CD4-positive, alpha-beta T cell (primary cell): ENCODE measurements around the gene CCR6. TPM values are rescaled to one million over a fixed set of nuclear protein-coding genes. Genes with fewer than 3 reads are reported as not detected.

Experiments used
- ATAC-seq: fragments of 200-7000 bp; cut with Tn5 transposase; one replicate; pipeline ENCODE4 v1.10.0; 2022; ENCODE audit warnings: mild to moderate bottlenecking; ENCODE audit not compliant: poor library complexity
- CTCF ChIA-PET: fragments of 350-600 bp; sonication (Branson Sonifier 250); formaldehyde crosslinking; loops from one replicate; lab custom pipeline; 2021; ENCODE audit warnings: antibody characterized with exemption, inconsistent platforms; lab: Charles Lee
- POLR2A ChIA-PET: fragments of 350-600 bp; sonication (Branson Sonifier 250); formaldehyde crosslinking; loops from one replicate; lab custom pipeline; 2021; ENCODE audit warnings: antibody characterized with exemption, inconsistent platforms; lab: Charles Lee
- DNase-seq, 14 experiments: peaks; one replicate each; pipeline ENCODE4 v3.0.0-alpha.2; 2013 to 2020; ENCODE audit warnings: mixed read lengths in 2 of 14
- H3K27ac ChIP-seq, 2 donors: one replicate each; pipeline versions ENCODE4 v1.5.1 to v1.7.0; 2013; ENCODE audit warnings: low read length in 2 of 2, low read depth in 1 of 2, mild to moderate bottlenecking in 1 of 2
- H3K27me3 ChIP-seq, 2 experiments: 1 replicate in 1 of 2; 2 replicates in 1 of 2; pipeline versions ENCODE4 v1.6.1 to v1.7.0; 2013; ENCODE audit warnings: low read length in 2 of 2, control low read depth in 1 of 2, mild to moderate bottlenecking in 1 of 2, moderate library complexity in 1 of 2; ENCODE audit not compliant: insufficient read depth in 2 of 2, control insufficient read depth in 1 of 2
- H3K36me3 ChIP-seq: one replicate; pipeline ENCODE4 v1.6.1; 2013; ENCODE audit warnings: low read length, control low read depth; ENCODE audit not compliant: insufficient read depth
- H3K4me1 ChIP-seq: one replicate; pipeline ENCODE4 v1.6.1; 2013; ENCODE audit warnings: low read length, control low read depth; ENCODE audit not compliant: insufficient read depth
- H3K4me3 ChIP-seq: one replicate; pipeline ENCODE4 v1.5.1; 2013; ENCODE audit warnings: mild to moderate bottlenecking, low read length, moderate library complexity
- H3K9me3 ChIP-seq, 2 experiments: 1 replicate in 1 of 2; 2 replicates in 1 of 2; pipeline versions ENCODE4 v1.6.1 to v1.7.0; 2013; ENCODE audit warnings: low read length in 2 of 2, mild to moderate bottlenecking in 2 of 2, control low read depth in 1 of 2, moderate library complexity in 1 of 2; ENCODE audit not compliant: control insufficient read depth in 1 of 2, insufficient read depth in 1 of 2
- H3K27ac Mint-ChIP-seq: one replicate; pipeline ENCODE4 v1.8.0; 2020; ENCODE audit warnings: mixed read lengths
- H3K27me3 Mint-ChIP-seq: one replicate; pipeline ENCODE4 v1.8.0; 2021; ENCODE audit warnings: mixed read lengths
- H3K36me3 Mint-ChIP-seq: one replicate; pipeline ENCODE4 v1.8.0; 2021; ENCODE audit warnings: low read depth, mixed read lengths
- H3K4me1 Mint-ChIP-seq: one replicate; pipeline ENCODE4 v1.8.0; 2021; ENCODE audit warnings: low read depth, mixed read lengths
- H3K4me3 Mint-ChIP-seq: one replicate; pipeline ENCODE4 v1.8.0; 2020; ENCODE audit warnings: mild to moderate bottlenecking, mixed read lengths
- H3K9me3 Mint-ChIP-seq: one replicate; pipeline ENCODE4 v1.8.0; 2020; ENCODE audit warnings: mixed read lengths
- CTCF ChIP-seq: fragments of 200-600 bp; IDR thresholded peaks from one replicate; pipeline ENCODE4 v1.8.0; 2022; ENCODE audit warnings: antibody characterized with exemption, mild to moderate bottlenecking
- intact Hi-C, 2 experiments: fragments of 100-400 bp; cut with DNase I in 1 of 2; cut with micrococcal nuclease in 1 of 2; formaldehyde crosslinking; loops; one replicate each; pipeline versions ENCODE4 v1.15.1 to v1.9.0; 2023 to 2025; cut with DNase I, micrococcal nuclease
- total RNA-seq, 174 experiments: library from RNA in 2 of 174; stranded (reverse) in 2 of 174; gene quantifications; one replicate each; pipeline ENCODE4 v1.2.3 and lab custom pipeline; 2021 to 2026

CCR6 gene
- total RNA-seq, 2 experiments from 2014 or later: 13.6 to 15.9 TPM

GRCh38 chr6:167091805-167092107 is 31.1 kb upstream of the CCR6 start:
- no peaks in the 10 kb centered on the region for H3K27me3 Mint-ChIP-seq
- CTCF ChIA-PET: interaction anchor here (1.3 kb wide), 1 partner anchor 22 kb away, joined by 3 read pairs; no protein-coding TSS in a partner anchor
- intact Hi-C loops: loop anchor here (2.0 to 5.0 kb wide), 2 partner anchors 19 to 36 kb away; no protein-coding TSS in a partner anchor
- Histone ChIP-seq H3K9me3 (peaks cover 0 to 11% of the 10 kb centered on the region in 2 experiments), H3K4me3 (no peak overlapping the region), H3K36me3 (no peaks in the 10 kb centered on the region), H3K27me3 (no peaks in the 10 kb centered on the region), H3K27ac (peak overlapping the region in 1 of 2 donors; percentile 37), H3K4me1 (peaks cover 64% of the 10 kb centered on the region)
- POLR2A ChIA-PET: interaction anchor here (0.7 to 1.9 kb wide), 5 partner anchors 8 to 50 kb away, joined by 3 to 7 read pairs (median 4); partner anchors contain the start of gene CCR6
- peak overlapping the region; percentile 71 for H3K4me3 Mint-ChIP-seq
- H3K4me1 Mint-ChIP-seq: peaks cover 62% of the 10 kb centered on the region
- peaks cover 8% of the 10 kb centered on the region for H3K9me3 Mint-ChIP-seq
- DNase-seq (no peak), ATAC-seq (no peak)
- peak overlapping the region; percentile 74 for H3K27ac Mint-ChIP-seq
- H3K36me3 Mint-ChIP-seq: peaks cover 3% of the 10 kb centered on the region
- TF ChIP-seq CTCF: no peak

- Mint-ChIP-seq H3K27ac (peak overlapping the region; percentile 74), H3K4me1 (peaks cover 66% of the 10 kb centered on the region), H3K36me3 (no peaks in the 10 kb centered on the region), H3K9me3 (peaks cover 4% of the 10 kb centered on the region), H3K27me3 (no peaks in the 10 kb centered on the region), H3K4me3 (peak overlapping the region; percentile 38)
- peaks cover 64% of the 10 kb centered on the region for H3K4me1 ChIP-seq
- no peaks in the 10 kb centered on the region for H3K36me3 ChIP-seq
- H3K27me3 ChIP-seq: no peaks in the 10 kb centered on the region
- CTCF ChIA-PET: interaction anchor here (1.1 kb wide), 1 partner anchor 25 kb away, joined by 4 read pairs; no protein-coding TSS in a partner anchor
- ATAC-seq: no peak
- POLR2A ChIA-PET: interaction anchor here (0.8 to 1.0 kb wide), 2 partner anchors 93 to 137 kb away, joined by 3 to 4 read pairs; partner anchors contain the start of gene RNASET2
- intact Hi-C loops: loop anchor here in 1 of 2 experiments (5.0 kb wide), 1 partner anchor 34 kb away; no protein-coding TSS in a partner anchor
- H3K9me3 ChIP-seq: peaks cover 0 to 7% of the 10 kb centered on the region in 2 experiments
- no peak overlapping the region for H3K4me3 ChIP-seq
- TF ChIP-seq CTCF: no peak
- no peak for DNase-seq
- peak overlapping the region in 1 of 2 donors; percentile 27 for H3K27ac ChIP-seq
Measured at GRCh38 chr6:167092672-167093339, 30.1 kb upstream of the CCR6 start.

GRCh38 chr6:167093406-167093921 is 29.4 kb upstream of the CCR6 start:
- Histone ChIP-seq H3K4me3 (peak overlapping the region; percentile 44), H3K4me1 (peaks cover 69% of the 10 kb centered on the region), H3K27ac (peak overlapping the region; percentile 20 to 27), H3K36me3 (no peaks in the 10 kb centered on the region), H3K9me3 (peaks cover 0 to 6% of the 10 kb centered on the region in 2 experiments), H3K27me3 (no peaks in the 10 kb centered on the region)
- CTCF ChIA-PET: interaction anchor here (1.1 kb wide), 1 partner anchor 25 kb away, joined by 4 read pairs; no protein-coding TSS in a partner anchor
- Mint-ChIP-seq H3K4me3 (peak overlapping the region; percentile 72), H3K9me3 (no peaks in the 10 kb centered on the region), H3K27me3 (no peaks in the 10 kb centered on the region), H3K36me3 (no peaks in the 10 kb centered on the region), H3K27ac (peak overlapping the region; percentile 74), H3K4me1 (peaks cover 70% of the 10 kb centered on the region)
- POLR2A ChIA-PET: interaction anchor here (0.8 to 2.3 kb wide), 6 partner anchors 27 to 137 kb away, joined by 3 to 9 read pairs (median 4); partner anchors contain the start of gene RNASET2
- ATAC-seq (no peak), DNase-seq (no peak)
- no peak for TF ChIP-seq CTCF
- intact Hi-C loops: loop anchor here in 1 of 2 experiments (5.0 kb wide), 1 partner anchor 34 kb away; no protein-coding TSS in a partner anchor
